Spleen (tissue), 11 donors: ENCODE data around the gene ST8SIA2. TPM values are rescaled to one million over a fixed set of nuclear protein-coding genes. Genes with fewer than 3 reads are reported as not detected.

Source experiments
- DNase-seq: peaks from one replicate; pipeline ENCODE4 v3.0.0-alpha.2; 2020
- H3K27ac ChIP-seq, 8 donors: fragments of 200-600 bp; sonication (generic) in 7 of 8; 1 replicate in 4 of 8; 2 replicates in 4 of 8; pipeline versions ENCODE4 v1.5.0 to v1.8.0; 2016 to 2021; ENCODE audit warnings: inconsistent platforms in 4 of 8, mild to moderate bottlenecking in 4 of 8, moderate library complexity in 1 of 8
- H3K27me3 ChIP-seq, 7 donors: fragments of 200-600 bp; sonication (generic) in 6 of 7; replicated peaks in 1 of 7; 1 replicate in 4 of 7; 2 replicates in 3 of 7; pipeline versions ENCODE4 v1.5.0 to v1.8.0; 2016 to 2021; ENCODE audit warnings: inconsistent platforms in 3 of 7, mild to moderate bottlenecking in 1 of 7
- H3K36me3 ChIP-seq, 6 donors: fragments of 200-600 bp; sonication (generic) in 5 of 6; 1 replicate in 4 of 6; 2 replicates in 2 of 6; pipeline versions ENCODE4 v1.5.0 to v1.8.0; 2016 to 2021; ENCODE audit warnings: inconsistent platforms in 2 of 6
- H3K4me1 ChIP-seq, 6 donors: fragments of 200-600 bp; sonication (generic) in 5 of 6; 1 replicate in 3 of 6; 2 replicates in 3 of 6; pipeline versions ENCODE4 v1.5.0 to v1.8.0; 2016 to 2021; ENCODE audit warnings: inconsistent platforms in 3 of 6
- H3K4me3 ChIP-seq, 8 donors: fragments of 200-600 bp; sonication (generic) in 7 of 8; 1 replicate in 4 of 8; 2 replicates in 4 of 8; pipeline versions ENCODE4 v1.5.0 to v1.8.0; 2016 to 2021; ENCODE audit warnings: inconsistent platforms in 4 of 8, mild to moderate bottlenecking in 4 of 8, moderate library complexity in 2 of 8
- H3K9me3 ChIP-seq, 8 donors: fragments of 200-600 bp; sonication (generic) in 7 of 8; 1 replicate in 4 of 8; 2 replicates in 4 of 8; pipeline versions ENCODE4 v1.5.0 to v1.8.0; 2016 to 2021; ENCODE audit warnings: inconsistent platforms in 4 of 8
- CTCF ChIP-seq, 11 experiments: fragments of 200-600 bp in 7 of 11; fragments of 450-650 bp in 4 of 11; sonication (generic) in 4 of 11; IDR thresholded peaks in 8 of 11; conservative IDR thresholded peaks in 3 of 11; 1 replicate in 7 of 11; 2 replicates in 4 of 11; pipeline versions ENCODE4 v1.4.0 to v1.8.0; 2016 to 2021; ENCODE audit warnings: antibody characterized with exemption in 11 of 11, inconsistent platforms in 4 of 11, mild to moderate bottlenecking in 1 of 11
- POLR2A ChIP-seq, 3 donors: fragments of 450-650 bp; IDR thresholded peaks; one replicate each; pipeline ENCODE4 v1.5.1; 2017; ENCODE audit warnings: antibody characterized with exemption in 3 of 3, mild to moderate bottlenecking in 1 of 3
- POLR2AphosphoS5 ChIP-seq, 3 donors: sonication (generic); formaldehyde crosslinking; IDR thresholded peaks; one replicate each; pipeline ENCODE4 v1.5.1; 2017; ENCODE audit warnings: antibody characterized with exemption in 3 of 3
- WGBS, 5 donors: extraction: QIAGEN DNeasy Blood & Tissue Kit in 3 of 5; methylation state at CpG; one replicate each; pipeline versions ENCODE4 v1.1.5 to v1.1.7; 2013 to 2018; 5-methylcytosine and 5-hydroxymethylcytosine counted together
- intact Hi-C: fragments of 100-400 bp; cut with DNase I; formaldehyde crosslinking; loops from one replicate; pipeline ENCODE4 v1.15.0; 2023; ENCODE audit warnings: low total_unique reads
- polyA plus RNA-seq, 3 donors: library from polyadenylated mRNA; stranded (reverse); fragments of 200-250 nt; gene quantifications; one replicate each; pipeline ENCODE4 v1.2.1, GENCODE V29; 2013
- total RNA-seq, 7 donors: library from RNA; depleted of rRNA in 3 of 7; stranded (reverse); fragments of >200 nt in 3 of 7; fragmentation: NEBNext Ultra II Directional in 4 of 7; extraction: Animal tissue kit (Norgen Biotek cat#: 25700) in 4 of 7; gene quantifications; one replicate each; pipeline versions ENCODE4 v1.1.0 to v1.2.1, GENCODE V29; 2016 to 2021
- donor health status: healthy with polysubstance abuse.
- donor health status: DM: no; HTN: no; CAD: no; lungs with moderate emphysema.
- donor health status: DM: no; HTN: no; CAD: no.
- donor health status: Bipolar disorder and iron deficiency.
- donor health status: healthy.
- donor health status: DM: no; HTN: no; CAD: no.
- donor health status: DM: yes; HTN: yes; CAD: no.

The ST8SIA2 gene
- total and polyA plus RNA-seq, 10 donors = not detected

- Histone ChIP-seq H3K27me3 (peaks cover 0 to 18% (median 0%) of the 10 kb centered on the region in 7 donors), H3K4me3 (no peak overlapping the region), H3K27ac (no peak overlapping the region), H3K4me1 (no peaks in the 10 kb centered on the region), H3K36me3 (no peaks in the 10 kb centered on the region), H3K9me3 (peaks cover 0 to 21% (median 14%) of the 10 kb centered on the region in 8 donors)
- intact Hi-C loops = no loop called here
- WGBS, 5 donors = 74 to 89% (median 87%) methylated on average over 1 of the region's 1 CpG
- TF ChIP-seq POLR2A (IDR thresholded peaks at IDR 0.05) (no peak), CTCF (IDR thresholded peaks at IDR 0.05 in 8 of 11, conservative IDR thresholded peaks at IDR 0.05 in 3 of 11) (no peak), POLR2AphosphoS5 (IDR thresholded peaks at IDR 0.05) (no peak)
- no peak for DNase-seq
Measured at GRCh38 chr15:92485441-92485840, 91.8 kb downstream of the ST8SIA2 start.

- Histone ChIP-seq H3K36me3 (no peaks in the 10 kb centered on the region), H3K9me3 (peaks cover 0 to 27% (median 17%) of the 10 kb centered on the region in 8 donors), H3K27me3 (peaks cover 0 to 32% (median 0%) of the 10 kb centered on the region in 7 donors), H3K4me1 (no peaks in the 10 kb centered on the region), H3K27ac (no peak overlapping the region), H3K4me3 (no peak overlapping the region)
- no peak for DNase-seq
- no peak for TF ChIP-seq POLR2AphosphoS5 (IDR thresholded peaks at IDR 0.05)
- no peak for TF ChIP-seq POLR2A (IDR thresholded peaks at IDR 0.05)
- TF ChIP-seq CTCF (IDR thresholded peaks at IDR 0.05 in 8 of 11, conservative IDR thresholded peaks at IDR 0.05 in 3 of 11) = no peak
- intact Hi-C loops = no loop called here
- 81 to 90% (median 84%) methylated on average over 7 of the region's 7 CpGs for WGBS, 5 donors
Measured at GRCh38 chr15:92492551-92493115, 99.0 kb downstream of the ST8SIA2 start.

- WGBS, 5 donors = 44 to 76% (median 57%) methylated on average over 6 of the region's 6 CpGs
- Histone ChIP-seq H3K4me1 (no peaks in the 10 kb centered on the region), H3K27me3 (peaks cover 0 to 55% (median 0%) of the 10 kb centered on the region in 7 donors), H3K27ac (no peak overlapping the region), H3K36me3 (no peaks in the 10 kb centered on the region), H3K9me3 (peaks cover 0 to 12% (median 9%) of the 10 kb centered on the region in 8 donors), H3K4me3 (no peak overlapping the region)
- no peak for DNase-seq
- TF ChIP-seq POLR2AphosphoS5 (IDR thresholded peaks at IDR 0.05) (no peak), CTCF (IDR thresholded peaks at IDR 0.05 in 8 of 11, conservative IDR thresholded peaks at IDR 0.05 in 3 of 11) (no peak), POLR2A (IDR thresholded peaks at IDR 0.05) (no peak)
- intact Hi-C loops = no loop called here
Measured at GRCh38 chr15:92494806-92495336, 101.2 kb downstream of the ST8SIA2 start.

- H3K4me1 ChIP-seq = no peaks in the 10 kb centered on the region
- H3K9me3 ChIP-seq = peaks cover 0 to 6% (median 3%) of the 10 kb centered on the region in 8 donors
- TF ChIP-seq CTCF (IDR thresholded peaks at IDR 0.05 in 8 of 11, conservative IDR thresholded peaks at IDR 0.05 in 3 of 11) (no peak), POLR2A (IDR thresholded peaks at IDR 0.05) (no peak), POLR2AphosphoS5 (IDR thresholded peaks at IDR 0.05) (no peak)
- H3K27ac ChIP-seq = no peak overlapping the region
- no peak overlapping the region for H3K4me3 ChIP-seq
- 78 to 90% (median 84%) methylated on average over 3 of the region's 3 CpGs for WGBS, 5 donors
- H3K27me3 ChIP-seq = peaks cover 0 to 60% (median 0%) of the 10 kb centered on the region in 7 donors
- intact Hi-C loops = no loop called here
- no peaks in the 10 kb centered on the region for H3K36me3 ChIP-seq
- no peak for DNase-seq
Measured at GRCh38 chr15:92495446-92495845, 101.8 kb downstream of the ST8SIA2 start.
